GM18861 (cell line): ENCODE data around the gene ZMAT2.
"Not testable (repeated sequence)": the region's sequence is repeated elsewhere in the genome, so short reads cannot be mapped to it uniquely, and the experiment has no call there.

ENCODE experiments used
- ATAC-seq: cut with Tn5 transposase; IDR thresholded peaks from one replicate; pipeline ENCODE4 v1.9.1; 2021; ENCODE audit not compliant: unreplicated experiment

ZMAT2 gene

DNA sequence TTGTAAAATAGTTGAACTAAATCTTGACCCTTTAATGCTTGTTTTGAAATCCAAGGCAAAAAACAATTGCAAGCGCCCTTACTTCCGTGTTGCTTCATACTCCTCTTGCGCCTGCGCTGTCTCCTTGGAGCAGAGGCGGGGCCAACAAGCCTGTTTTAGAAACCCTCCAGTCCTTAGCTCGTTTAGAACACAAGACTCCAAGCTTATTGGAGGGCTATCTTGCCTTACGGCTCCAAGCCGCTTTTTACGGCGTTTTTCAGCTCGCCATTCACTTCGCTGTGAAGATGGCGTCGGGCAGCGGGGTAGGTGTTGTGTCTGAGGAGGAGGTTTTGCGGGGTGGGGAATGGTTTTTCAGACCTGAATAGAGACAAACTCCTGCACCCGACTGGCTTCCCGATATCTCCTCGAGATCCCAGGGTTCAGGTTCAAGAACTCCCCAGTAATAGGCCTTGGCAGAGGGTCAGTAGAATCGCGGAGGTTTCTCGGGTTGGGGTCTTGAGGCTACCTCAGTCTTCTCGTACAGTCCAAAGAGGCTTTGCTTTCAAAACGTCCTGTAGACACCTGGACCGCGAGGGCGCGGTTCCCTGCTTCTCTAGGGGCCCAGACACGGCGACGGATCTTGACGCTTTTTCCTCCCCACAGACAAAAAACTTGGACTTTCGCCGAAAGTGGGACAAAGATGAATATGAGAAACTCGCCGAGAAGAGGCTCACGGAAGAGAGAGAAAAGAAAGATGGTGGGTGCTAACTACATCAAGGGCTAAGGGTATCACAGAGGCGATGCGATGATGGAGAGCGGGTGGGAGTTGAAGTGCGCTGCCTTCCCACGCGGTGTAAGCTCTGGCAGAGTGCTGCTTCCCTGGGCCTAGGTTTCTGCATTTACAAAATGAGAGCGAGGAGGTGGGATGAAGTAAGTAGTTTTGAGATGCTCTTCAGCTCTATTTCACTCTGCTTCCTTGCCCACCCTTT lies at the start of gene ZMAT2:
TSS of gene ZMAT2 (plus strand) at position 271 of the 968 bp plus-strand sequence. CDS start at position 285, 14 bp downstream.
- ATAC-seq = peak; percentile 95

GRCh38 chr5:140658870-140659269 lies 41.4 kb upstream of the ZMAT2 start:
- ATAC-seq = no peak

GRCh38 chr5:140660371-140660770 lies 39.9 kb upstream of the ZMAT2 start:
- ATAC-seq = not testable (repeated sequence)

GRCh38 chr5:140664030-140664358 lies 36.3 kb upstream of the ZMAT2 start:
- ATAC-seq = no peak

- peak; percentile 91 for ATAC-seq
These were observed 35.7 kb upstream of the ZMAT2 start, which contains the start of gene WDR55 for GRCh38 chr5:140664359-140665119. Gene WDR55, plus strand, starts transcription at chr5:140664904. Its CDS starts 9 bp downstream, at chr5:140664913.

DNA sequence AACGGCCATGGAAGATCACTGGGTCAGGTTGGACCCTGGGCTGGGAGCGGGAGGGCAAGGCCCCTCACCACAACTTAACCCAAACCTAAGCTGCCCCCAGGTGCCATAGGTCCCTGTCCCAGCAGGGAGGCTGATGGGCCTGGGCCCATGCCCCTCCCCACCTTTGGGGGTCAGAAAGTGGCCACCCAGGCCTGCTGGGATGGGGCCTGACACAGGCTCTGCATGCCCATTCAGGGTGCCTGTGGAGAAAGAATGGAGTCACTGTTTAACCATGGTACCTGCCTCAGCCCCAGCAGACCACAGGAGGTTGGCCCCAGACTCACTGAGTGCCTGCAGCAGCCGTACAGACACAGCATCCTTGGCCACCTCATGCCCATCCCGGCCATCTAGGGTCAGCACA lies 29.2 kb upstream of the ZMAT2 start:
- not testable (repeated sequence) for ATAC-seq

DNA sequence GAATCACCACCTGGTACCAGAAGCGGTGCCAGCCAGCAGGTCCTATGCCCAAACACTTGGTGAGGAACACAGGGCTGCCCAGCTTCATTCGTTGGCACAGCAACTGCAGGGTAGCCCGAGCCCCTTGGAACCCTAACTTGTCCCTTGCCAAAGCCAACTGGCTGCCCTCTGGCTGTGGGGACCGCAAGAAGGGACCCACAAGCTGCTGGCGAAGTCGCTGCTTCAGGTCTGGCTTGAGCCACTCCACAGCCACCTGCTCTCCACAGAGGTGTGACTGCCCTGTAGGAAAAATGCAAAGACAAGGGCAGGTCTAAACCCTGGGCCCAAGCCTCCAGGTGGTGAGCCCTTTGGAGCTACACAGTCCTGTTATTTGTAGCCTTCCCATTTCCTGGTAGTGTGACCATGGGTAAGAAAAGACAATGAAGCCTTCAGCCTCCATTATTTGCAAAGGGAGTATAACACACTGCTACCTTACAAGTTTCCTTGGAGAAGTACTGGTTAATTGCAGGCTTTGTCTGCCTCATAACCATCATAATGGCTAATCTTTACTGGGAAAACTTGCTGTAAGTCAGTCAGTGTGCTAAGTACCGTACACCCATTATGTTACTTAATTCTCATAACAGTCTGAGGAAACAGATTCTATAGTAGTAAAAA lies 28.6 kb upstream of the ZMAT2 start:
- ATAC-seq = no peak

DNA sequence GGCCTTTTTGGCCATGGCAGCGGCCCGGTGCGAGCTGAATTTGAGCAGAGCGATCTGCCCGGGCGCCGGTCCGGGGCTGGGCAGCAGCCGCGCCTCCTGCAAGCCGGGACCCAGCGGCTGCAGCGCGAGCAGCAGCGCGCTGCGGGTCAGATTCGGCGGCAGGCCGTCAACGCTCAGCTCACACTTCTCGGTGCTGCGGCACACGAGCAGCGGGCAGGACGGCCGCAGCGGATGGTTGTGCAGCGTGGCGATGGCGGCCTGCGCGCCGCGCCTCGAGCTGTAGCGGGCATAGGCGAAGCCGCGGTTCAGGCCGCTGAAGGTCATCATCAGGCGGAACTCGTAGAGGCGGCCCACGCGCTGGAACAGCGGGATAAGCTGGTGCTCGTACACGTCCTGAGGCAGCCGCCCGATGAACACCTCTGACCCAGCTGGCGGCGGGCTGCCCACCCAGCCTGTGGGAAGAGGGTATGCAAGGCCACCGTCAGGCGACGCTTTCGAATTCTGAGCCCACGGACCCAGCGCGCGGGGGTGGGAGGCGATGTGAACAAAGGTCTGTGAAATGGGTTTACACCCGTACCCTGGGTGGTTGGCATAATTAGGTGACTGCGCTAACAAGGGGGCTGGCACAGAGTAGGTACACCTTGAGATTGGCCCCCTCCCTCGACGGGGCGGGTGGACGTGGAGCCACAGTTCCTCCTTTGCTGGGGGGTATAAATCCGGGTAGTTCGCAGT lies 27.6 kb upstream of the ZMAT2 start:
- ATAC-seq = no peak

- ATAC-seq = no peak
These were observed 26.9 kb upstream of the ZMAT2 start, which contains the start of gene DND1 for GRCh38 chr5:140673187-140673976. Gene DND1, minus strand, starts transcription at chr5:140673576. Its CDS starts 34 bp downstream, at chr5:140673542.

GRCh38 chr5:140674211-140674610 lies 26.0 kb upstream of the ZMAT2 start:
- ATAC-seq = no peak

DNA sequence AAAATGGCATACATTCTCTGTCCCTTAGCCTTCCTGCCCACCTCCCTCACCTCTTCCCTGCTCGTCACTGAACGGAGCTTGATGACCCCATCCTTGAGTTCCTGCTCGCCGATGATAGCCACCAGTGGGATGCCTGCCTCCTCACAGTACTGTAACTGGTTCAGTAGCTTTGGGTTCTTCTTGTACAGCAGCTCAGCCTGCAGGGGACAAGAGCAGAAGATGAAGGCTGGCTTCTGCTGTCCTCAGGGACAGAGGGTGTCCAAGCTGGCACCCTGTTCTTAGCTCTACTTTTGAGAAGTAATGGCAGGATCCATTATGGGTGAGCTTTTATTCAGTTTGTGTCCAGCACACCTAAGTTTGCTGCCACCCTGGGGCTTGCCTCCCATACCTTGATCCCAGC lies 25.6 kb upstream of the ZMAT2 start:
- ATAC-seq = no peak

GRCh38 chr5:140677947-140678346 lies 22.3 kb upstream of the ZMAT2 start:
- ATAC-seq = no peak

GRCh38 chr5:140678993-140679392 lies 21.3 kb upstream of the ZMAT2 start:
- no peak for ATAC-seq

DNA sequence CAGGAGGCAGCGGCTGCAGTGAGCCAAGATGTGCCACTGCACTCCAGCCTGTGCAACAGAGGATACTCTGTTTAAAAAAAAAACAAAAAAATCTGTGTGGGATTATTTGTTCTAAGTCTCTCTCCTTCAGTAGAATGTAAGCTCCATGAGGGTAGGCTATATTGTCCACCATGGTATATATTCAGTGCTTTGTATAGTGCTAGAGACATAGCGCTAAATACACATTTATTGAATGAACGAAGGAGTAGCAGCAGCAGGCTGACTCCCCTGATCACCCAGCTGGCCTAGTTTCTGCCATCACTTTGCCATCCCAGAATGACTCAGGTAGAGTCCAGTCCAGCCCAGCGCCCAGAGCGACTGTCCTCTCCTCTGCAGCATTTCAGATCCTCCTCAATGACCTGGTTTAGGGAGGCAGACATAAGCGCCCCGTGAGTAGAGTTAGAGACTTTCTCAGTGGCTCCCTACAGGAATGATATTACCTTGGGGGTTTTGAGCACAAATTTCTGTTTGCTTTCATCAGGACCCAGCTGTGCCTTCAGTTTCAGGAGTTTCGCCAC lies 9.8 kb upstream of the ZMAT2 start:
- no peak for ATAC-seq

GRCh38 chr5:140690941-140691924 lies 9.0 kb upstream of the ZMAT2 start, which contains the start of the genes HARS1 and HARS2:
Gene HARS1, minus strand, starts transcription at chr5:140691370. Its CDS starts 66 bp downstream, at chr5:140691304.
Gene HARS2, plus strand, starts transcription at chr5:140691455. Its CDS starts 194 bp downstream, at chr5:140691649.
- ATAC-seq = peak; percentile 96

DNA sequence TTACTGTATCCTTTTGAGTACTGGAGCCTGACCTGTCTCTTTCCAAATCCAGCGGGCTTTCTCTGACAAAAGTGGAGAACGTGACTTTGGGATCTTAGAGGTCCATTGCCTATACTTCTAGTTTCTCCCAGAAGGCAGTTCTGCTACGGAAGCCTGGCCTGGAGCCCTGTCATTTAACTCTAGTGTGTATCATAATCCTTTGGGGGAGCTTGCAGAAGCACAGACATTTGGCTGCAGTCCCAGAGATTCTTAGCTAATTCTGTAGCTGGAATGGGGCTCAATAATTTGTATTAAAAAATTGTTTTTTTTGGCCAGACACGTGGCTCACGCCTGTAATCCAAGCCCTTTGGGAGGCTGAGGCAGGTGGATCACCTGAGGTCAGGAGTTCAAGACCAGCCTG lies 6.0 kb upstream of the ZMAT2 start:
- no peak for ATAC-seq

GRCh38 chr5:140696891-140697492 lies 3.3 kb upstream of the ZMAT2 start:
- no peak for ATAC-seq

DNA sequence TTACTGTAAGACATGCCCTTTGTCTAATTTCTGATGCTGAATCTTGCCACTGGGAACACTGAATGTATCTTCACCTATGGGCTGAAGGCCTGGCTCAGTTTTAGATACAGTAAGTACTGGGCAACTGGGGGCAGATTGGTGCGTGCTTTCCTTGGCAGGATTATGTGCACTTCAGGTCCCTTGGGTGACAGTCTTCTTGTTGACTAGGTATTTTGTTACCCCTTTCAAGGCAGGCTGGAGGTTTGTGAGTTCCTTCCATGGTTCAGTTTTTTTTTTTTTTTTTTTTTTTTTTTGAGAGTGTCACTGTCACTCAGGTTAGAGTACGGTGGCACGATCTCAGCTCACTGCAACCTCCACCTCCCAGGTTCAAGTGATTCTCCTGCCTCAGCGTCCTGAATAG lies 7.6 kb downstream of the ZMAT2 start:
- ATAC-seq = no peak
